WTC11 (cell line): ENCODE measurements around the gene TMEM252. TPM values are rescaled to one million over a fixed set of nuclear protein-coding genes. Genes with fewer than 3 reads are reported as not detected.

Experiments used
- ATAC-seq: fragments of 200-7000 bp; cut with Tn5 transposase; 2 replicates; pipeline ENCODE4 v1.10.0; 2021; ENCODE audit warnings: mild to moderate bottlenecking, moderate library complexity
- CTCF ChIA-PET: fragments of 300-600 bp; sonication (Branson Sonifier 250); formaldehyde crosslinking; loops from one replicate; lab custom pipeline; 2021; ENCODE audit warnings: antibody characterized with exemption; lab: Charles Lee
- POLR2A ChIA-PET: fragments of 350-600 bp; sonication (Branson Sonifier 250); formaldehyde crosslinking; loops from one replicate; lab custom pipeline; 2021; ENCODE audit warnings: antibody characterized with exemption; lab: Charles Lee
- DNase-seq: peaks from one replicate; pipeline ENCODE4 v3.0.0; 2021; ENCODE audit warnings: low spot score
- H3K27ac Mint-ChIP-seq: 2 replicates; pipeline ENCODE4 v1.8.0; 2021; ENCODE audit warnings: mixed read lengths
- H3K27me3 Mint-ChIP-seq: 2 replicates; pipeline ENCODE4 v1.8.0; 2021; ENCODE audit warnings: low read depth, mild to moderate bottlenecking, moderate library complexity, mixed read lengths
- H3K36me3 Mint-ChIP-seq: 2 replicates; pipeline ENCODE4 v1.8.0; 2021; ENCODE audit warnings: mixed read lengths
- H3K4me1 Mint-ChIP-seq: 2 replicates; pipeline ENCODE4 v1.8.0; 2022; ENCODE audit warnings: mixed read lengths
- H3K4me3 Mint-ChIP-seq: 2 replicates; pipeline ENCODE4 v1.8.0; 2021; ENCODE audit warnings: mild to moderate bottlenecking, moderate library complexity, mixed read lengths
- H3K9me3 Mint-ChIP-seq: 2 replicates; pipeline ENCODE4 v1.8.0; 2021; ENCODE audit warnings: mixed read lengths
- ATF3 ChIP-seq: sonication (generic); formaldehyde crosslinking; conservative IDR thresholded peaks from 2 replicates; pipeline ENCODE4 v1.8.1; 2022; ENCODE audit warnings: mild to moderate bottlenecking, missing genetic modification reagents
- ATF6 ChIP-seq: sonication (generic); formaldehyde crosslinking; IDR thresholded peaks from 2 replicates; pipeline ENCODE4 v1.8.1; 2023; ENCODE audit warnings: mild to moderate bottlenecking, missing genetic modification reagents
- CREB1 ChIP-seq: sonication (generic); formaldehyde crosslinking; IDR thresholded peaks from 2 replicates; pipeline ENCODE4 v1.8.0; 2023; ENCODE audit warnings: mild to moderate bottlenecking, missing genetic modification reagents
- E2F1 ChIP-seq: sonication (generic); formaldehyde crosslinking; IDR thresholded peaks from 2 replicates; pipeline ENCODE4 v1.8.0; 2022; ENCODE audit warnings: mild to moderate bottlenecking, missing genetic modification reagents
- FOXP1 ChIP-seq: sonication (generic); formaldehyde crosslinking; IDR thresholded peaks from 2 replicates; pipeline ENCODE4 v1.8.0; 2022; ENCODE audit warnings: missing genetic modification reagents, mild to moderate bottlenecking, moderate library complexity, borderline replicate concordance
- GRHL2 ChIP-seq: fragments of 250-450 bp; sonication (Bioruptor Pico); IDR thresholded peaks from 2 replicates; pipeline ENCODE4 v1.8.0; 2022; ENCODE audit warnings: mild to moderate bottlenecking, moderate library complexity; ENCODE audit not compliant: insufficient replicate concordance, severe bottlenecking
- GTF2I ChIP-seq: fragments of 250-450 bp; sonication (Bioruptor Pico); conservative IDR thresholded peaks from 2 replicates; pipeline ENCODE4 v1.4.0; 2021; ENCODE audit warnings: mild to moderate bottlenecking
- IRF2 ChIP-seq: sonication (generic); formaldehyde crosslinking; IDR thresholded peaks from 2 replicates; pipeline ENCODE4 v1.8.0; 2022; ENCODE audit warnings: low read depth, missing genetic modification reagents, borderline replicate concordance
- KAT7 ChIP-seq: sonication (generic); formaldehyde crosslinking; IDR thresholded peaks from 2 replicates; pipeline ENCODE4 v1.8.1; 2023; ENCODE audit warnings: missing genetic modification reagents, mild to moderate bottlenecking, borderline replicate concordance
- NFATC4 ChIP-seq: fragments of 250-450 bp; sonication (Bioruptor Pico); IDR thresholded peaks from 2 replicates; pipeline ENCODE4 v1.9.0; 2021; ENCODE audit warnings: mild to moderate bottlenecking
- NFE2L1 ChIP-seq: sonication (generic); formaldehyde crosslinking; IDR thresholded peaks from 2 replicates; pipeline ENCODE4 v1.8.1; 2023; ENCODE audit warnings: missing genetic modification reagents
- PRRX2 ChIP-seq: fragments of 250-450 bp; sonication (Bioruptor Pico); IDR thresholded peaks from 2 replicates; pipeline ENCODE4 v1.8.0; 2021; ENCODE audit warnings: mild to moderate bottlenecking
- SMAD3 ChIP-seq: sonication (generic); formaldehyde crosslinking; IDR thresholded peaks from 2 replicates; pipeline ENCODE4 v1.8.0; 2022; ENCODE audit warnings: missing genetic modification reagents, mild to moderate bottlenecking, borderline replicate concordance
- ZNF232 ChIP-seq: sonication (generic); formaldehyde crosslinking; IDR thresholded peaks from 2 replicates; pipeline ENCODE4 v1.8.0; 2022; ENCODE audit warnings: mild to moderate bottlenecking, missing genetic modification reagents
- ZNF281 ChIP-seq: sonication (generic); formaldehyde crosslinking; IDR thresholded peaks from 2 replicates; pipeline ENCODE4 v1.8.0; 2023; ENCODE audit warnings: mild to moderate bottlenecking, missing genetic modification reagents
- ZNF317 ChIP-seq: sonication (generic); formaldehyde crosslinking; IDR thresholded peaks from 2 replicates; pipeline ENCODE4 v1.8.1; 2023; ENCODE audit warnings: low read depth, mild to moderate bottlenecking, moderate library complexity, missing genetic modification reagents, borderline replicate concordance
- ZNF671 ChIP-seq: fragments of 250-450 bp; sonication (Bioruptor Pico); IDR thresholded peaks from 2 replicates; pipeline ENCODE4 v1.8.0; 2021; ENCODE audit warnings: mild to moderate bottlenecking
- ZSCAN18 ChIP-seq: fragments of 250-450 bp; sonication (Bioruptor Pico); IDR thresholded peaks from 2 replicates; pipeline ENCODE4 v2.1.2; 2022; ENCODE audit warnings: mild to moderate bottlenecking, moderate library complexity
- total RNA-seq: library from RNA; stranded (reverse); gene quantifications from 3 replicates; pipeline ENCODE4 v1.2.3, GENCODE V29; 2021
- TF ChIP-seq, protein P1 (sequence below): fragments of 250-450 bp; sonication (Bioruptor Pico); conservative IDR thresholded peaks from 2 replicates; pipeline ENCODE4 v1.9.0; 2021; ENCODE audit warnings: mild to moderate bottlenecking
- TF ChIP-seq, protein P2 (sequence below): sonication (generic); formaldehyde crosslinking; IDR thresholded peaks from 2 replicates; pipeline ENCODE4 v1.8.0; 2023; ENCODE audit warnings: missing genetic modification reagents, mild to moderate bottlenecking, borderline replicate concordance

Gene TMEM252
- total RNA-seq, 1 experiment from 2014 or later: not detected

DNA sequence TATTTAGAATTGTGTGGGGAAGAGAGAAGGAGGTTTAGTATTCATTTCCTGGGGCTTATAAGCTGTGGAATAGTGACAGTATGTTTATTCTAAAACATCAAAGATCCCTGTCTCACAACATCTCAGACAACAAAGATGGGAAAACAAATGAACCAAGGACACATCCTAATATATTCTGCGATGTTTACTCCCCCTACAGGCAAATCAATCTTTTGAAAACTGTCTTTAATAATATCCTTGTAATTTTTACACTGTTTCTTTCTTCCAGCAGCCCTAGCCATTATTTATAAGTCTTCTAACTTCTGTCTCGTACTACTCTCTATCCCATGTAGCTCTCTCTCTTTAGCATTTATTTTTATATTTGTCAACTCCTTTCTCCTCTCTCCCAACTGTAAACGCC lies 33.5 kb upstream of the TMEM252 start:
- H3K4me3 Mint-ChIP-seq: no peak overlapping the region
- no peak for TF ChIP-seq ZNF232 (CRISPR knock-in tag)
- TF ChIP-seq ZNF671 (CRISPR knock-in tag): no peak
- no peak for TF ChIP-seq NFATC4 (CRISPR knock-in tag)
- no peak for TF ChIP-seq PRRX2 (CRISPR knock-in tag)
- no peak for TF ChIP-seq ZNF317 (CRISPR knock-in tag)
- TF ChIP-seq E2F1 (CRISPR knock-in tag): no peak
- TF ChIP-seq ATF3 (CRISPR knock-in tag): no peak
- no peak for TF ChIP-seq GTF2I (CRISPR knock-in tag)
- no peak for TF ChIP-seq FOXP1
- TF ChIP-seq ZSCAN18 (CRISPR knock-in tag): no peak
- TF ChIP-seq, all 79 proteins: peak for 0
- Mint-ChIP-seq H3K36me3 (no peaks in the 10 kb centered on the region), H3K27ac (no peak overlapping the region), H3K9me3 (peaks cover 7% of the 10 kb centered on the region; the same call in 1 of the 2 replicates), H3K27me3 (peaks cover 16% of the 10 kb centered on the region), H3K4me1 (no peaks in the 10 kb centered on the region; the same call in 1 of the 2 replicates)
- no peak for DNase-seq
- ChIA-PET CTCF (interaction anchor here (0.6 to 3.6 kb wide), 2 partner anchors 14 to 301 kb away, joined by 4 to 14 read pairs; no protein-coding TSS in a partner anchor), POLR2A (no interaction called here)
- ATAC-seq: no peak

DNA sequence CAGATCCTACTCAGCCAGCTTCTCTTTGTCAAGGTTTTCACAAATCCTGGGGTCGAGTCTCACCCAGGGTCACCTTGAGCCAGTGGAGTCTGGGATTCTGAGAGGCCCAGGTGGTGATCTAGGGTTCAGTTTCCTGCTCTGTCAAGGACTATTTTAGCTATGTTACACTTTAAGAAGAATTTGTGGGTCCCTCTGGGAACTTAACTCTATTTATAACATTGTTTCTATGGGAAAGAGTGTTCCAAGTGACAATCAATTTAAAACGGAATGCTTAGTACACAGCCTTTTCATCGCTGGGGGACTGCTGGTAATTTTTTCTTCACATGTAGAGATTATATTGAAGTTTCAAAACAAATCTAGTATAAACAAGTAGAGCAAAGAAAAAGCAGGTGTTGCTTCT lies 26.9 kb upstream of the TMEM252 start:
- ATAC-seq (no peak), DNase-seq (no peak)
- no peak for TF ChIP-seq SMAD3 (CRISPR knock-in tag)
- TF ChIP-seq ATF6 (CRISPR knock-in tag): no peak
- no peak for TF ChIP-seq NFE2L1 (CRISPR knock-in tag)
- TF ChIP-seq, protein P1, sequence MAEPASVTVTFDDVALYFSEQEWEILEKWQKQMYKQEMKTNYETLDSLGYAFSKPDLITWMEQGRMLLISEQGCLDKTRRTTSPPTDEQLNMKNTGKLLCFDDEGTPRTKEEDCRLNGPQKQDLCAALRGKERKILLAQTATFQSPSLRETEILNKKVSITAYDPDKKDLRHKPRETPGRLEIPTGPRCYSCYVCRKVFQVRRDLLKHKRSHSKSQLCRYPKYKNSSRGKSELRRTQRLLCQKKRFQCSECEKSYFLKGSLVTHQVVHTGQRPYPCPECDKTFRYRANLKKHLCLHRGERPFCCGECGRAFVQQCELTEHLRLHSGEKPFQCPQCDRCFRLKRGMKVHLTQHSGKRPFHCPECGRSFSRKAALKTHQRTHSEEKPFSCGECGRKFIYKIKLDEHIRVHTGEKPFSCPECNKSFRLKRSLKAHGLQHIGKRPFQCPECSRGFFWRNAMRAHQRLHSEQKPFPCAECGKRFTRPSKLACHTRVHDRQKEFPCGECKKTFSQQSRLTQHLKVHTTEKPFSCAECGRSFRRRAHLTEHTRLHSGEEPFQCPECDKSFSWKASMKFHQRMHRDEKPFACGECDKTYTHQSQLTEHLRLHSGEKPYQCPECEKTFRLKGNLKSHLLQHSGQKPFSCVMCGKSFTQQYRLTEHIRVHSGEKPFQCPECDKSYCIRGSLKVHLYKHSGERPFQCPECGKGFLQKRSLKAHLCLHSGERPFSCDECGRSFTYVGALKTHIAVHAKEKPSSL (CRISPR knock-in tag): no peak
- no peak for TF ChIP-seq CREB1 (CRISPR knock-in tag)
- no peak for TF ChIP-seq GRHL2 (CRISPR knock-in tag)
- no peak for TF ChIP-seq KAT7
- no peak for TF ChIP-seq ZNF281 (CRISPR knock-in tag)
- no peak for TF ChIP-seq IRF2 (CRISPR knock-in tag)
- TF ChIP-seq, protein P2, sequence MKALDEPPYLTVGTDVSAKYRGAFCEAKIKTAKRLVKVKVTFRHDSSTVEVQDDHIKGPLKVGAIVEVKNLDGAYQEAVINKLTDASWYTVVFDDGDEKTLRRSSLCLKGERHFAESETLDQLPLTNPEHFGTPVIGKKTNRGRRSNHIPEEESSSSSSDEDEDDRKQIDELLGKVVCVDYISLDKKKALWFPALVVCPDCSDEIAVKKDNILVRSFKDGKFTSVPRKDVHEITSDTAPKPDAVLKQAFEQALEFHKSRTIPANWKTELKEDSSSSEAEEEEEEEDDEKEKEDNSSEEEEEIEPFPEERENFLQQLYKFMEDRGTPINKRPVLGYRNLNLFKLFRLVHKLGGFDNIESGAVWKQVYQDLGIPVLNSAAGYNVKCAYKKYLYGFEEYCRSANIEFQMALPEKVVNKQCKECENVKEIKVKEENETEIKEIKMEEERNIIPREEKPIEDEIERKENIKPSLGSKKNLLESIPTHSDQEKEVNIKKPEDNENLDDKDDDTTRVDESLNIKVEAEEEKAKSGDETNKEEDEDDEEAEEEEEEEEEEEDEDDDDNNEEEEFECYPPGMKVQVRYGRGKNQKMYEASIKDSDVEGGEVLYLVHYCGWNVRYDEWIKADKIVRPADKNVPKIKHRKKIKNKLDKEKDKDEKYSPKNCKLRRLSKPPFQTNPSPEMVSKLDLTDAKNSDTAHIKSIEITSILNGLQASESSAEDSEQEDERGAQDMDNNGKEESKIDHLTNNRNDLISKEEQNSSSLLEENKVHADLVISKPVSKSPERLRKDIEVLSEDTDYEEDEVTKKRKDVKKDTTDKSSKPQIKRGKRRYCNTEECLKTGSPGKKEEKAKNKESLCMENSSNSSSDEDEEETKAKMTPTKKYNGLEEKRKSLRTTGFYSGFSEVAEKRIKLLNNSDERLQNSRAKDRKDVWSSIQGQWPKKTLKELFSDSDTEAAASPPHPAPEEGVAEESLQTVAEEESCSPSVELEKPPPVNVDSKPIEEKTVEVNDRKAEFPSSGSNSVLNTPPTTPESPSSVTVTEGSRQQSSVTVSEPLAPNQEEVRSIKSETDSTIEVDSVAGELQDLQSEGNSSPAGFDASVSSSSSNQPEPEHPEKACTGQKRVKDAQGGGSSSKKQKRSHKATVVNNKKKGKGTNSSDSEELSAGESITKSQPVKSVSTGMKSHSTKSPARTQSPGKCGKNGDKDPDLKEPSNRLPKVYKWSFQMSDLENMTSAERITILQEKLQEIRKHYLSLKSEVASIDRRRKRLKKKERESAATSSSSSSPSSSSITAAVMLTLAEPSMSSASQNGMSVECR (CRISPR knock-in tag): no peak
- no peak for TF ChIP-seq ATF3 (CRISPR knock-in tag)
- POLR2A ChIA-PET: interaction anchor here (0.6 kb wide), 1 partner anchor 144 kb away, joined by 4 read pairs; no protein-coding TSS in a partner anchor
- no peaks in the 10 kb centered on the region for H3K36me3 Mint-ChIP-seq
- H3K4me3 Mint-ChIP-seq: no peak overlapping the region
- H3K27me3 Mint-ChIP-seq: peaks cover 52% of the 10 kb centered on the region
- no peak overlapping the region for H3K27ac Mint-ChIP-seq
- H3K4me1 Mint-ChIP-seq: peaks cover 15% of the 10 kb centered on the region
- peaks cover 7% of the 10 kb centered on the region; the same call in 1 of the 2 replicates for H3K9me3 Mint-ChIP-seq
- CTCF ChIA-PET: interaction anchor here (0.6 to 2.3 kb wide), 33 partner anchors 8 to 564 kb away, joined by 3 to 28 read pairs (median 4); partner anchors contain the start of genes PIP5K1B and TMEM252
